Measurements from ENCODE around the gene EPB41L5.
"Not testable (repeated sequence)": the region's sequence is repeated elsewhere in the genome, so short reads cannot be mapped to it uniquely, and the experiment has no call there.

Gene EPB41L5

GRCh38 chr2:120042359-120042758 is 29.5 kb downstream of the EPB41L5 start:
- Histone ChIP-seq H3K4me3 (replicated peaks; ENCODE audit: insufficient read depth, low read length) (no peak overlapping the region), H3K27ac (replicated peaks) (no peak overlapping the region), H3K27me3 (ENCODE audit: insufficient read depth, poor library complexity, severe bottlenecking) (no peaks in the 10 kb centered on the region)
- no peak for DNase-seq (ENCODE audit: low read depth in 1 of 2, low spot score in 1 of 2)
- no peak for TF ChIP-seq REST (IDR thresholded peaks at IDR 0.05; ENCODE audit: insufficient replicate concordance, low read depth)
- no peak for TF ChIP-seq POLR2AphosphoS5 (IDR thresholded peaks at IDR 0.05; ENCODE audit: low read depth)
- TF ChIP-seq GABPA (IDR thresholded peaks at IDR 0.05; ENCODE audit: low read depth), result no peak
- TF ChIP-seq SPI1 (IDR thresholded peaks at IDR 0.05; ENCODE audit: borderline replicate concordance, low read depth), result no peak
- TF ChIP-seq CTCF (IDR thresholded peaks at IDR 0.05; ENCODE audit: insufficient read depth, low read length), result no peak

GRCh38 chr2:120044336-120044735 is 31.5 kb downstream of the EPB41L5 start:
- no peaks in the 10 kb centered on the region for H3K27me3 ChIP-seq (ENCODE audit: insufficient read depth, poor library complexity, severe bottlenecking)
- H3K27ac ChIP-seq (replicated peaks), result no peak overlapping the region
- H3K4me3 ChIP-seq (replicated peaks; ENCODE audit: insufficient read depth, low read length), result no peak overlapping the region
- TF ChIP-seq POLR2AphosphoS5 (IDR thresholded peaks at IDR 0.05; ENCODE audit: low read depth) (no peak), REST (IDR thresholded peaks at IDR 0.05; ENCODE audit: insufficient replicate concordance, low read depth) (no peak), SPI1 (IDR thresholded peaks at IDR 0.05; ENCODE audit: borderline replicate concordance, low read depth) (no peak)
- no peak for DNase-seq (ENCODE audit: low read depth in 1 of 2, low spot score in 1 of 2)

GRCh38 chr2:120045775-120046174 is 32.9 kb downstream of the EPB41L5 start:
- not testable (repeated sequence) for H3K4me3 ChIP-seq (replicated peaks; ENCODE audit: insufficient read depth, low read length); H3K27me3 ChIP-seq (ENCODE audit: insufficient read depth, poor library complexity, severe bottlenecking); DNase-seq (ENCODE audit: low read depth in 1 of 2, low spot score in 1 of 2); H3K27ac ChIP-seq (replicated peaks)

GRCh38 chr2:120046252-120046651 is 33.4 kb downstream of the EPB41L5 start:
- H3K27ac ChIP-seq (replicated peaks); H3K4me3 ChIP-seq (replicated peaks; ENCODE audit: insufficient read depth, low read length); H3K27me3 ChIP-seq (ENCODE audit: insufficient read depth, poor library complexity, severe bottlenecking); DNase-seq (ENCODE audit: low read depth in 1 of 2, low spot score in 1 of 2): not testable (repeated sequence)

GRCh38 chr2:120052597-120052996 is 39.7 kb downstream of the EPB41L5 start:
- Histone ChIP-seq H3K27me3 (ENCODE audit: insufficient read depth, poor library complexity, severe bottlenecking) (no peaks in the 10 kb centered on the region), H3K27ac (replicated peaks) (no peak overlapping the region), H3K4me3 (replicated peaks; ENCODE audit: insufficient read depth, low read length) (no peak overlapping the region)
- TF ChIP-seq SPI1 (IDR thresholded peaks at IDR 0.05; ENCODE audit: borderline replicate concordance, low read depth) (no peak), CTCF (IDR thresholded peaks at IDR 0.05; ENCODE audit: insufficient read depth, low read length) (no peak), POLR2AphosphoS5 (IDR thresholded peaks at IDR 0.05; ENCODE audit: low read depth) (no peak), REST (IDR thresholded peaks at IDR 0.05; ENCODE audit: insufficient replicate concordance, low read depth) (no peak), GABPA (IDR thresholded peaks at IDR 0.05; ENCODE audit: low read depth) (no peak)
- no peak for DNase-seq (ENCODE audit: low read depth in 1 of 2, low spot score in 1 of 2)
